HepG2 (cell line): Measurements from ENCODE around the gene ARVCF. TPM values are rescaled to one million over a fixed set of nuclear protein-coding genes. Genes with fewer than 3 reads are reported as not detected.

Experiments
- ARID5B ChIP-seq: IDR thresholded peaks from 2 replicates; pipeline ENCODE4 v1.4.0; 2020; ENCODE audit warnings: mild to moderate bottlenecking, missing genetic modification reagents
- CBX5 ChIP-seq: sonication (generic); formaldehyde crosslinking; IDR thresholded peaks from 2 replicates; pipeline ENCODE4 v1.4.0; 2020; ENCODE audit warnings: missing genetic modification reagents, borderline replicate concordance
- ETV5 ChIP-seq: IDR thresholded peaks from 2 replicates; pipeline ENCODE4 v1.6.1; 2018; ENCODE audit warnings: missing biosample characterization, missing genetic modification reagents, inconsistent platforms, borderline replicate concordance
- MYC ChIP-seq: sonication (generic); formaldehyde crosslinking; IDR thresholded peaks from 2 replicates; pipeline ENCODE4 v1.9.0; 2021; ENCODE audit warnings: missing genetic modification reagents, borderline replicate concordance
- NFE2 ChIP-seq: sonication (generic); formaldehyde crosslinking; IDR thresholded peaks from 2 replicates; pipeline ENCODE4 v1.4.0; 2020; ENCODE audit warnings: missing genetic modification reagents
- PAX8 ChIP-seq: sonication (generic); formaldehyde crosslinking; IDR thresholded peaks from 2 replicates; pipeline ENCODE4 v1.8.0; 2022; ENCODE audit warnings: mild to moderate bottlenecking, missing genetic modification reagents, borderline replicate concordance
- PRDM10 ChIP-seq: sonication (generic); formaldehyde crosslinking; IDR thresholded peaks from 2 replicates; pipeline ENCODE4 v1.4.0; 2020; ENCODE audit warnings: low read depth, missing genetic modification reagents
- RBAK ChIP-seq: sonication (generic); formaldehyde crosslinking; IDR thresholded peaks from 2 replicates; pipeline ENCODE4 v1.5.1; 2020; ENCODE audit warnings: mild to moderate bottlenecking, missing genetic modification reagents
- SRF ChIP-seq: IDR thresholded peaks from 2 replicates; pipeline ENCODE4 v1.6.1; 2011; ENCODE audit warnings: mild to moderate bottlenecking, low read depth, low read length, moderate library complexity
- TBL1XR1 ChIP-seq: fragments of 150-350 bp; IDR thresholded peaks from 2 replicates; pipeline ENCODE4 v1.6.1; 2014; ENCODE audit warnings: borderline replicate concordance, low read length; ENCODE audit not compliant: partially characterized antibody
- TFDP2 ChIP-seq: sonication (generic); formaldehyde crosslinking; IDR thresholded peaks from 2 replicates; pipeline ENCODE4 v1.4.0; 2020; ENCODE audit warnings: missing genetic modification reagents
- TRIM22 ChIP-seq: fragments of 450-650 bp; IDR thresholded peaks from 2 replicates; pipeline ENCODE4 v1.6.1; 2017
- ZNF121 ChIP-seq: sonication (generic); formaldehyde crosslinking; IDR thresholded peaks from 2 replicates; pipeline ENCODE4 v1.5.0; 2020; ENCODE audit warnings: mild to moderate bottlenecking, missing genetic modification reagents
- ZNF513 ChIP-seq: sonication (generic); formaldehyde crosslinking; conservative IDR thresholded peaks from 2 replicates; pipeline ENCODE4 v1.5.0; 2020; ENCODE audit warnings: missing genetic modification reagents
- ZNF816 ChIP-seq: sonication (generic); formaldehyde crosslinking; IDR thresholded peaks from 2 replicates; pipeline ENCODE4 v1.8.0; 2022; ENCODE audit warnings: missing genetic modification reagents, mild to moderate bottlenecking, borderline replicate concordance
- ZZZ3 ChIP-seq: sonication (generic); formaldehyde crosslinking; IDR thresholded peaks from 2 replicates; pipeline ENCODE4 v1.4.0; 2020; ENCODE audit warnings: missing genetic modification reagents, mild to moderate bottlenecking, borderline replicate concordance
- polyA plus RNA-seq, 8 experiments: library from polyadenylated mRNA; depleted of rRNA in 3 of 8; stranded (reverse) in 7 of 8; unstranded in 1 of 8; fragments of >200 nt; fragmentation: Illumina TruSeq in 4 of 8; extraction: Trizol in 4 of 8; gene quantifications; 2 replicates each; pipeline versions ENCODE4 v1.2.1 to v1.2.3, GENCODE V29; 2011 to 2016; ENCODE audit warnings: low read depth in 4 of 8, missing spikeins in 1 of 8, mixed read lengths in 1 of 8; ENCODE audit not compliant: insufficient read depth in 1 of 8
- total RNA-seq, 5 experiments: library from RNA; depleted of rRNA; stranded (reverse); fragments of >200 nt; fragmentation: Illumina TruSeq; extraction: Trizol; gene quantifications; 2 replicates each; pipeline ENCODE4 v1.2.3, GENCODE V29; 2016; ENCODE audit warnings: low read depth in 1 of 5

ARVCF gene
- total and polyA plus RNA-seq, 2 of the 13 experiments (the other 11 are each of a cell fraction or from before 2014, with no cell fraction given) = 16.4 to 17.7 TPM

- peak; percentile 33; the same call in 1 of the 2 replicates for TF ChIP-seq PRDM10 (CRISPR knock-in tag)
- TF ChIP-seq ARID5B (CRISPR knock-in tag) = peak; percentile 76
- peak; percentile 59 for TF ChIP-seq TFDP2 (CRISPR knock-in tag)
- no peak for TF ChIP-seq NFE2 (CRISPR knock-in tag)
- no peak for TF ChIP-seq PAX8
- TF ChIP-seq RBAK = no peak
- no peak for TF ChIP-seq ZNF513 (CRISPR knock-in tag)
- 0 out of 2 replicates have a peak, but pooled peaks have one; percentile 38 for TF ChIP-seq CBX5 (CRISPR knock-in tag)
- no peak for TF ChIP-seq TRIM22
- TF ChIP-seq ETV5 = peak; percentile 82; the same call in 1 of the 2 replicates
- TF ChIP-seq SRF = no peak
- no peak for TF ChIP-seq ZNF816 (CRISPR knock-in tag)
- no peak for TF ChIP-seq TBL1XR1
- peak; percentile 80 for TF ChIP-seq ZNF121 (CRISPR knock-in tag)
- no peak for TF ChIP-seq ZZZ3 (CRISPR knock-in tag)
- peak; percentile 88 for TF ChIP-seq MYC (CRISPR knock-in tag)
Measured at GRCh38 chr22:19970479-19971275, 45.9 kb downstream of the ARVCF start (continued).
